Gastroesophageal sphincter (tissue), 3 donors: ENCODE data around the gene STK35.

Experiments used
- EP300 ChIP-seq: sonication (generic); formaldehyde crosslinking; IDR thresholded peaks from one replicate; pipeline ENCODE4 v1.6.1; 2017; ENCODE audit warnings: antibody characterized with exemption, mild to moderate bottlenecking
- POLR2A ChIP-seq, 2 donors: fragments of 450-650 bp; IDR thresholded peaks; one replicate each; pipeline ENCODE4 v1.6.1; 2017; ENCODE audit warnings: antibody characterized with exemption in 2 of 2, mild to moderate bottlenecking in 2 of 2, moderate library complexity in 1 of 2
- POLR2AphosphoS5 ChIP-seq: sonication (generic); formaldehyde crosslinking; IDR thresholded peaks from one replicate; pipeline ENCODE4 v1.6.1; 2017; ENCODE audit warnings: antibody characterized with exemption
- TF ChIP-seq, protein P1 (sequence below), 4 experiments: fragments of 200-600 bp in 2 of 4; fragments of 450-650 bp in 2 of 4; sonication (generic) in 1 of 4; IDR thresholded peaks; one replicate each; pipeline ENCODE4 v1.5.1; 2017 to 2019; ENCODE audit warnings: antibody characterized with exemption in 4 of 4, mild to moderate bottlenecking in 2 of 4, moderate library complexity in 2 of 4

GRCh38 chr20:2195614-2196013, 94.0 kb downstream of the STK35 start:
- TF ChIP-seq, protein P1, sequence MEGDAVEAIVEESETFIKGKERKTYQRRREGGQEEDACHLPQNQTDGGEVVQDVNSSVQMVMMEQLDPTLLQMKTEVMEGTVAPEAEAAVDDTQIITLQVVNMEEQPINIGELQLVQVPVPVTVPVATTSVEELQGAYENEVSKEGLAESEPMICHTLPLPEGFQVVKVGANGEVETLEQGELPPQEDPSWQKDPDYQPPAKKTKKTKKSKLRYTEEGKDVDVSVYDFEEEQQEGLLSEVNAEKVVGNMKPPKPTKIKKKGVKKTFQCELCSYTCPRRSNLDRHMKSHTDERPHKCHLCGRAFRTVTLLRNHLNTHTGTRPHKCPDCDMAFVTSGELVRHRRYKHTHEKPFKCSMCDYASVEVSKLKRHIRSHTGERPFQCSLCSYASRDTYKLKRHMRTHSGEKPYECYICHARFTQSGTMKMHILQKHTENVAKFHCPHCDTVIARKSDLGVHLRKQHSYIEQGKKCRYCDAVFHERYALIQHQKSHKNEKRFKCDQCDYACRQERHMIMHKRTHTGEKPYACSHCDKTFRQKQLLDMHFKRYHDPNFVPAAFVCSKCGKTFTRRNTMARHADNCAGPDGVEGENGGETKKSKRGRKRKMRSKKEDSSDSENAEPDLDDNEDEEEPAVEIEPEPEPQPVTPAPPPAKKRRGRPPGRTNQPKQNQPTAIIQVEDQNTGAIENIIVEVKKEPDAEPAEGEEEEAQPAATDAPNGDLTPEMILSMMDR (IDR thresholded peaks at IDR 0.05), result no peak
- TF ChIP-seq EP300 (no peak), POLR2A (IDR thresholded peaks at IDR 0.05) (no peak), POLR2AphosphoS5 (no peak)
